HCT116 (cell line): ENCODE results near the gene BTF3L4. TPM values are rescaled to one million over a fixed set of nuclear protein-coding genes. Genes with fewer than 3 reads are reported as not detected.
A peak's percentile ranks its signal among the peaks of the same experiment; 100 is the strongest.

Experiments
- ATAC-seq: fragments of 200-7000 bp; cut with Tn5 transposase; 2 replicates; pipeline ENCODE4 v1.9.1; 2020; ENCODE audit warnings: mild to moderate bottlenecking, moderate library complexity
- BruUV-seq: library from RNA; stranded (reverse); fragments of 400-500 nt; replicated peaks from 2 replicates; lab custom pipeline; 2021; lab: Mats Ljungman, UMichigan
- CTCF ChIA-PET: fragments of 300-600 bp; sonication (Branson Sonifier 250); formaldehyde crosslinking; loops from one replicate; lab custom pipeline; 2021; ENCODE audit warnings: antibody characterized with exemption; lab: Charles Lee
- POLR2A ChIA-PET: fragments of 300-600, 350-600 bp; sonication (Branson Sonifier 250); formaldehyde crosslinking; loops from one replicate; lab custom pipeline; 2021; ENCODE audit warnings: antibody characterized with exemption; lab: Charles Lee
- RAD21 ChIA-PET, 2 experiments: fragments of 300-600 bp; sonication (Branson Sonifier 250); formaldehyde crosslinking; loops; one replicate each; lab custom pipeline; 2023; ENCODE audit warnings: low total read pairs in 2 of 2; ENCODE audit not compliant: uncharacterized antibody in 2 of 2, unreplicated experiment in 2 of 2, low non-redundant PET in 1 of 2; lab: Charles Lee
- DNase-seq: peaks from one replicate; pipeline ENCODE4 v3.0.0-alpha.2; 2010; ENCODE audit warnings: low read depth, low spot score
- H2AFZ ChIP-seq: fragments of 200-600 bp; shearing (Covaris generic), sonication (generic); 2 replicates; pipeline ENCODE4 v1.6.1; 2017; ENCODE audit warnings: low read depth, mixed run types, mixed read lengths, antibody characterized with exemption, low read length; ENCODE audit not compliant: poor library complexity, severe bottlenecking
- H3K27ac ChIP-seq: 2 replicates; pipeline ENCODE4 v1.5.1; 2012; ENCODE audit warnings: low read depth, low read length
- H3K27me3 ChIP-seq: fragments of 200-600 bp; sonication (generic); 2 replicates; pipeline ENCODE4 v1.6.1; 2016; ENCODE audit warnings: mixed run types, low read length, mixed read lengths; ENCODE audit not compliant: insufficient read depth
- H3K36me3 ChIP-seq, 2 experiments: fragments of 200-500 bp in 1 of 2; fragments of 200-600 bp in 1 of 2; sonication (Bioruptor generic) in 1 of 2; sonication (generic) in 1 of 2; 2 replicates each; pipeline versions ENCODE4 v1.5.1 to v1.6.1; 2014 to 2016; ENCODE audit warnings: low read length in 2 of 2, inconsistent platforms in 1 of 2, mixed read lengths in 1 of 2, mixed run types in 1 of 2; ENCODE audit not compliant: insufficient read depth in 2 of 2, control insufficient read depth in 1 of 2
- H3K4me1 ChIP-seq, 2 experiments: fragments of 200-600 bp in 1 of 2; sonication (generic) in 1 of 2; 2 replicates each; pipeline versions ENCODE4 v1.5.1 to v1.6.1; 2012 to 2017; ENCODE audit warnings: low read length in 2 of 2, inconsistent platforms in 1 of 2, mild to moderate bottlenecking in 1 of 2, mixed read lengths in 1 of 2, mixed run types in 1 of 2, moderate library complexity in 1 of 2; ENCODE audit not compliant: insufficient read depth in 2 of 2, control insufficient read depth in 1 of 2
- H3K4me2 ChIP-seq: fragments of 200-600 bp; sonication (generic); 2 replicates; pipeline ENCODE4 v1.6.1; 2017; ENCODE audit warnings: mixed run types, low read length, mixed read lengths
- H3K4me3 ChIP-seq, 2 experiments: fragments of 200-600 bp in 1 of 2; sonication (generic) in 1 of 2; replicated peaks in 1 of 2; 2 replicates each; pipeline ENCODE4 v1.5.1; 2011 to 2016; ENCODE audit warnings: low read length in 2 of 2, control low read depth in 1 of 2, low read depth in 1 of 2, mild to moderate bottlenecking in 1 of 2, mixed read lengths in 1 of 2, mixed run types in 1 of 2
- H3K79me2 ChIP-seq: fragments of 200-600 bp; sonication (generic); 2 replicates; pipeline ENCODE4 v1.6.1; 2017; ENCODE audit warnings: mild to moderate bottlenecking, mixed run types, low read length, moderate library complexity, mixed read lengths; ENCODE audit not compliant: insufficient read depth
- H3K9ac ChIP-seq: fragments of 200-600 bp; sonication (generic); 2 replicates; pipeline ENCODE4 v1.6.1; 2016; ENCODE audit warnings: low read length, mixed read lengths
- H3K9me2 ChIP-seq: fragments of 200-600 bp; sonication (generic), shearing (Covaris generic); 2 replicates; pipeline ENCODE4 v1.6.1; 2017; ENCODE audit warnings: mixed run types, mild to moderate bottlenecking, moderate library complexity; ENCODE audit not compliant: insufficient read depth
- H3K9me3 ChIP-seq, 2 experiments: fragments of 200-500 bp in 1 of 2; fragments of 200-600 bp in 1 of 2; sonication (Bioruptor generic) in 1 of 2; sonication (generic) in 1 of 2; 2 replicates each; pipeline ENCODE4 v1.6.1; 2014 to 2017; ENCODE audit warnings: low read length in 2 of 2, mixed read lengths in 2 of 2, inconsistent platforms in 1 of 2, low read depth in 1 of 2, mild to moderate bottlenecking in 1 of 2, mixed run types in 1 of 2, moderate library complexity in 1 of 2; ENCODE audit not compliant: control insufficient read depth in 1 of 2, insufficient read depth in 1 of 2
- H4K20me1 ChIP-seq: fragments of 200-600 bp; sonication (generic), shearing (Covaris generic); 2 replicates; pipeline ENCODE4 v1.6.1; 2017; ENCODE audit warnings: mixed run types, mild to moderate bottlenecking, moderate library complexity; ENCODE audit not compliant: insufficient read depth
- CBX3 ChIP-seq: IDR thresholded peaks from 2 replicates; pipeline ENCODE4 v1.6.1; 2012; ENCODE audit warnings: low read depth
- EZH2 ChIP-seq: fragments of 200-600 bp; sonication (generic); IDR thresholded peaks from 2 replicates; pipeline ENCODE4 v1.6.1; 2017; ENCODE audit warnings: antibody characterized with exemption, mixed run types
- EZH2phosphoT487 ChIP-seq: fragments of 200-600 bp; IDR thresholded peaks from 2 replicates; pipeline ENCODE4 v1.6.1; 2018; ENCODE audit warnings: antibody characterized with exemption, borderline replicate concordance
- JUND ChIP-seq: IDR thresholded peaks from 2 replicates; pipeline ENCODE4 v1.6.1; 2012
- POLR2A ChIP-seq: IDR thresholded peaks from 2 replicates; pipeline ENCODE4 v1.7.0; 2011; ENCODE audit warnings: borderline replicate concordance; ENCODE audit not compliant: insufficient read depth, insufficient read length; ENCODE audit errors: extremely low read depth
- SP1 ChIP-seq: IDR thresholded peaks from 2 replicates; pipeline ENCODE4 v1.6.1; 2012; ENCODE audit warnings: low read depth
- ZNF274 ChIP-seq: fragments of 200-500 bp; sonication (Bioruptor generic); IDR thresholded peaks from 2 replicates; pipeline ENCODE4 v1.6.1; 2014; ENCODE audit warnings: mild to moderate bottlenecking, low read depth, low read length, inconsistent platforms
- intact Hi-C: fragments of 100-400 bp; cut with micrococcal nuclease; formaldehyde crosslinking; loops from 2 replicates; pipeline ENCODE4 v1.10.0; 2022
- total RNA-seq: library from RNA; stranded (reverse); gene quantifications from one replicate; pipeline ENCODE4 v1.2.1, GENCODE V29; 2021; ENCODE audit not compliant: unreplicated experiment
- TF ChIP-seq, protein P1 (sequence below): IDR thresholded peaks from 2 replicates; pipeline ENCODE4 v1.6.1; 2012
- TF ChIP-seq, protein P2 (sequence below): IDR thresholded peaks from 2 replicates; pipeline ENCODE4 v1.6.1; 2012
- TF ChIP-seq, protein P3 (sequence below): IDR thresholded peaks from 2 replicates; pipeline ENCODE4 v1.6.1; 2011; ENCODE audit warnings: mild to moderate bottlenecking, low read length, moderate library complexity; ENCODE audit not compliant: insufficient replicate concordance; ENCODE audit errors: extremely low read depth
- TF ChIP-seq, protein P4 (sequence below): IDR thresholded peaks from 2 replicates; pipeline ENCODE4 v1.6.1; 2012; ENCODE audit warnings: low read depth

The BTF3L4 gene
- total RNA-seq, 1 experiment from 2014 or later, result 56.6 TPM

DNA sequence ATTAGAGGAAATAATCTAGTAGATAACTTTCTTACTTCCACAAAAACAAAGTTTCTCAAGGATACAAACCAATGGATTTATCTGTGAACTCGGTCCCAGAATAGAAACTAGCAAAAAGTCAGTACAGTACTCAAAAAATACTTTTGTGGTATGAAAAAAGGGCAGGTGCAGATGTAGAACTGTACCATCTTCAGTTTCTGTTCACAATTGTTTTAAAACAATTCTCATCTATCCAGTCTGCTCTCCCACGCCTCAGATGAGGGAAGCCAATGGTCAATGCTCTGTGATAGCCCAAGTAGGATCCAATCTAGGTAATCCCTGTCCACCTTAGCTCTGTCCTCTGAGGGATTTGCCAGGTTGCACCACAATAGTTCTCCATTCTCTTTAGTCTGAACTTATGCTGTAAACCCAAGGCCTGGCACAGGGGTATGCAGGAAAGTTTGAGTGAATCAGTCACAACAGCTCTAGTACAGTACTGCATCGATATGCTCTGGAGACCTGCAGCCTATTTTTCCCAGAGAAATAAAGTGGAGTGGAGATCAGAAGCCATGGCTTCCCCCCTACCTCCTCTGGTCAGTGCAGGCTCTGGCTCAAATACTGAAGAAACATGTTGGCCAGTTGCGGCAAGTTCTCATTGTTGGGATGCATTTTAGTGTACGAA lies 23.8 kb upstream of the BTF3L4 start:
- Histone ChIP-seq H3K36me3 (no peaks in the 10 kb centered on the region), H4K20me1 (no peaks in the 10 kb centered on the region), H3K9ac (peak overlapping the region; percentile 92), H3K27me3 (no peaks in the 10 kb centered on the region), H3K4me2 (peak overlapping the region; percentile 87), H3K27ac (no peak overlapping the region), H2AFZ (no peak overlapping the region), H3K9me3 (no peaks in the 10 kb centered on the region), H3K79me2 (peaks cover 42% of the 10 kb centered on the region), H3K4me1 (peaks cover 5 to 17% of the 10 kb centered on the region in 2 experiments; a peak in 2 of 4 replicates), H3K9me2 (no peaks in the 10 kb centered on the region), H3K4me3 (peak overlapping the region; percentile 87 to 91)
- CTCF ChIA-PET, result no interaction called here
- POLR2A ChIA-PET, result no interaction called here
- no TSS peak for BruUV-seq
- RAD21 ChIA-PET, result no interaction called here
- no peak for DNase-seq
- TF ChIP-seq, protein P1, sequence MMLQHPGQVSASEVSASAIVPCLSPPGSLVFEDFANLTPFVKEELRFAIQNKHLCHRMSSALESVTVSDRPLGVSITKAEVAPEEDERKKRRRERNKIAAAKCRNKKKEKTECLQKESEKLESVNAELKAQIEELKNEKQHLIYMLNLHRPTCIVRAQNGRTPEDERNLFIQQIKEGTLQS, result no peak
- TF ChIP-seq, protein P2, sequence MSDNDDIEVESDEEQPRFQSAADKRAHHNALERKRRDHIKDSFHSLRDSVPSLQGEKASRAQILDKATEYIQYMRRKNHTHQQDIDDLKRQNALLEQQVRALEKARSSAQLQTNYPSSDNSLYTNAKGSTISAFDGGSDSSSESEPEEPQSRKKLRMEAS, result no peak
- TF ChIP-seq CBX3 (no peak), EZH2 (no peak), SP1 (no peak)
- TF ChIP-seq, protein P3, sequence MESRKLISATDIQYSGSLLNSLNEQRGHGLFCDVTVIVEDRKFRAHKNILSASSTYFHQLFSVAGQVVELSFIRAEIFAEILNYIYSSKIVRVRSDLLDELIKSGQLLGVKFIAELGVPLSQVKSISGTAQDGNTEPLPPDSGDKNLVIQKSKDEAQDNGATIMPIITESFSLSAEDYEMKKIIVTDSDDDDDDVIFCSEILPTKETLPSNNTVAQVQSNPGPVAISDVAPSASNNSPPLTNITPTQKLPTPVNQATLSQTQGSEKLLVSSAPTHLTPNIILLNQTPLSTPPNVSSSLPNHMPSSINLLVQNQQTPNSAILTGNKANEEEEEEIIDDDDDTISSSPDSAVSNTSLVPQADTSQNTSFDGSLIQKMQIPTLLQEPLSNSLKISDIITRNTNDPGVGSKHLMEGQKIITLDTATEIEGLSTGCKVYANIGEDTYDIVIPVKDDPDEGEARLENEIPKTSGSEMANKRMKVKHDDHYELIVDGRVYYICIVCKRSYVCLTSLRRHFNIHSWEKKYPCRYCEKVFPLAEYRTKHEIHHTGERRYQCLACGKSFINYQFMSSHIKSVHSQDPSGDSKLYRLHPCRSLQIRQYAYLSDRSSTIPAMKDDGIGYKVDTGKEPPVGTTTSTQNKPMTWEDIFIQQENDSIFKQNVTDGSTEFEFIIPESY, result no peak
- intact Hi-C loops, result no loop called here
- ATAC-seq, result no peak

DNA sequence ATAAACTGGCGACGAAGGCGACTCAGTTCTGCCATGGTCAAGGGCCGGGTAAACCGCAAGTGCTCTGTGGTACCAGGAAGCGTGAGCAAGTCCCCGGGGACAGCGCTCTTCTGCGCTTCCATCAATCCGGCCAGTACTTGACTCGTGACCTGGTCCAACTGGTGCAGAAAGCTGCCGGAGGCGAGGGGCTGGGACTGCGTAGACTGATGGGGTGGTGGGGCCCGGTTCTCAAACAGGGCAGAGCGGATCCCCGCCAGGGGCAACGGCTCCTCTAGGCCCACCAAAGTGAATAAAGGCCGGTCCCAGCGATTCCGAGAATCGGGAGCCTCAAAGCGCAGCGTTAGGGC lies 23.3 kb upstream of the BTF3L4 start:
- Histone ChIP-seq H3K79me2 (peaks cover 42% of the 10 kb centered on the region), H4K20me1 (no peaks in the 10 kb centered on the region), H3K9me2 (no peaks in the 10 kb centered on the region), H3K4me3 (peak overlapping the region; percentile 87 to 91), H3K9me3 (no peaks in the 10 kb centered on the region), H3K27me3 (no peaks in the 10 kb centered on the region), H3K27ac (peak overlapping the region; percentile 78), H2AFZ (no peak overlapping the region), H3K4me1 (peaks cover 5 to 17% of the 10 kb centered on the region in 2 experiments; a peak in 2 of 4 replicates), H3K36me3 (peaks cover 0 to 3% of the 10 kb centered on the region in 2 experiments; a peak in 2 of 4 replicates), H3K4me2 (peak overlapping the region; percentile 87), H3K9ac (peak overlapping the region; percentile 92)
- ChIA-PET POLR2A (no interaction called here), CTCF (no interaction called here), RAD21 (no interaction called here)
- intact Hi-C loops, result no loop called here
- DNase-seq (no peak), ATAC-seq (peak; percentile 3; the same call in 1 of the 2 replicates)
- no TSS peak for BruUV-seq
- TF ChIP-seq, protein P3, result no peak
- TF ChIP-seq POLR2A (no peak), JUND (no peak), EZH2phosphoT487 (no peak), ZNF274 (no peak)
- TF ChIP-seq, protein P4, sequence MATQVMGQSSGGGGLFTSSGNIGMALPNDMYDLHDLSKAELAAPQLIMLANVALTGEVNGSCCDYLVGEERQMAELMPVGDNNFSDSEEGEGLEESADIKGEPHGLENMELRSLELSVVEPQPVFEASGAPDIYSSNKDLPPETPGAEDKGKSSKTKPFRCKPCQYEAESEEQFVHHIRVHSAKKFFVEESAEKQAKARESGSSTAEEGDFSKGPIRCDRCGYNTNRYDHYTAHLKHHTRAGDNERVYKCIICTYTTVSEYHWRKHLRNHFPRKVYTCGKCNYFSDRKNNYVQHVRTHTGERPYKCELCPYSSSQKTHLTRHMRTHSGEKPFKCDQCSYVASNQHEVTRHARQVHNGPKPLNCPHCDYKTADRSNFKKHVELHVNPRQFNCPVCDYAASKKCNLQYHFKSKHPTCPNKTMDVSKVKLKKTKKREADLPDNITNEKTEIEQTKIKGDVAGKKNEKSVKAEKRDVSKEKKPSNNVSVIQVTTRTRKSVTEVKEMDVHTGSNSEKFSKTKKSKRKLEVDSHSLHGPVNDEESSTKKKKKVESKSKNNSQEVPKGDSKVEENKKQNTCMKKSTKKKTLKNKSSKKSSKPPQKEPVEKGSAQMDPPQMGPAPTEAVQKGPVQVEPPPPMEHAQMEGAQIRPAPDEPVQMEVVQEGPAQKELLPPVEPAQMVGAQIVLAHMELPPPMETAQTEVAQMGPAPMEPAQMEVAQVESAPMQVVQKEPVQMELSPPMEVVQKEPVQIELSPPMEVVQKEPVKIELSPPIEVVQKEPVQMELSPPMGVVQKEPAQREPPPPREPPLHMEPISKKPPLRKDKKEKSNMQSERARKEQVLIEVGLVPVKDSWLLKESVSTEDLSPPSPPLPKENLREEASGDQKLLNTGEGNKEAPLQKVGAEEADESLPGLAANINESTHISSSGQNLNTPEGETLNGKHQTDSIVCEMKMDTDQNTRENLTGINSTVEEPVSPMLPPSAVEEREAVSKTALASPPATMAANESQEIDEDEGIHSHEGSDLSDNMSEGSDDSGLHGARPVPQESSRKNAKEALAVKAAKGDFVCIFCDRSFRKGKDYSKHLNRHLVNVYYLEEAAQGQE, result no peak
